NB4 (cell line): ENCODE results near the gene NDUFC2.

ENCODE experiments used
- CTCF ChIP-seq: IDR thresholded peaks from one replicate; pipeline ENCODE4 v1.5.1; 2012; ENCODE audit warnings: low read depth, low read length
- MAX ChIP-seq: IDR thresholded peaks from 2 replicates; pipeline ENCODE4 v1.6.1; 2011; ENCODE audit warnings: low read depth, low read length
- MYC ChIP-seq: IDR thresholded peaks from 2 replicates; pipeline ENCODE4 v1.6.1; 2011; ENCODE audit warnings: low read depth, low read length
- POLR2A ChIP-seq: IDR thresholded peaks from 2 replicates; pipeline ENCODE4 v1.6.1; 2011; ENCODE audit warnings: mild to moderate bottlenecking; ENCODE audit not compliant: insufficient read length; ENCODE audit errors: extremely low read depth

- no peak for TF ChIP-seq POLR2A
- TF ChIP-seq CTCF, result no peak
- TF ChIP-seq MAX, result no peak
- TF ChIP-seq MYC, result no peak
Observed at GRCh38 chr11:78021611-78022010, 58.1 kb downstream of the NDUFC2 start.
